Upper lobe of right lung (tissue), 1 donor: ENCODE measurements around the gene KLHL17. TPM values are rescaled to one million over a fixed set of nuclear protein-coding genes. Genes with fewer than 3 reads are reported as not detected.

Experiments used
- ATAC-seq: fragments of 200-7000 bp; cut with Tn5 transposase; one replicate; pipeline ENCODE4 v1.9.1; 2020; ENCODE audit warnings: mild to moderate bottlenecking, moderate library complexity
- DNase-seq: peaks from one replicate; pipeline ENCODE4 v3.0.0-alpha.2; 2020
- H3K27ac ChIP-seq: fragments of 200-600 bp; one replicate; pipeline ENCODE4 v1.8.0; 2022
- H3K27me3 ChIP-seq: fragments of 200-600 bp; one replicate; pipeline ENCODE4 v1.8.0; 2022; ENCODE audit warnings: mild to moderate bottlenecking
- H3K36me3 ChIP-seq: fragments of 200-600 bp; one replicate; pipeline ENCODE4 v1.8.0; 2022
- H3K4me1 ChIP-seq: fragments of 200-600 bp; one replicate; pipeline ENCODE4 v1.8.0; 2022
- H3K4me3 ChIP-seq: fragments of 200-600 bp; one replicate; pipeline ENCODE4 v1.8.0; 2022; ENCODE audit warnings: mild to moderate bottlenecking
- H3K9me3 ChIP-seq: fragments of 200-600 bp; one replicate; pipeline ENCODE4 v1.8.0; 2022
- CTCF ChIP-seq: fragments of 200-600 bp; IDR thresholded peaks from one replicate; pipeline ENCODE4 v1.8.0; 2022; ENCODE audit warnings: antibody characterized with exemption
- intact Hi-C: fragments of 100-400 bp; cut with DNase I; formaldehyde crosslinking; loops from one replicate; pipeline ENCODE4 v1.11.0; 2022
- total RNA-seq: library from RNA; stranded (reverse); fragmentation: NEBNext Ultra II Directional; extraction: Animal tissue kit (Norgen Biotek cat#: 25700); gene quantifications from one replicate; pipeline ENCODE4 v1.2.1, GENCODE V29; 2021
- donor health status: DM: no; HTN: yes; CAD: no; lungs with severe emphysema.

The KLHL17 gene
- total RNA-seq, 1 donor from 2014 or later, result 17.0 TPM

DNA sequence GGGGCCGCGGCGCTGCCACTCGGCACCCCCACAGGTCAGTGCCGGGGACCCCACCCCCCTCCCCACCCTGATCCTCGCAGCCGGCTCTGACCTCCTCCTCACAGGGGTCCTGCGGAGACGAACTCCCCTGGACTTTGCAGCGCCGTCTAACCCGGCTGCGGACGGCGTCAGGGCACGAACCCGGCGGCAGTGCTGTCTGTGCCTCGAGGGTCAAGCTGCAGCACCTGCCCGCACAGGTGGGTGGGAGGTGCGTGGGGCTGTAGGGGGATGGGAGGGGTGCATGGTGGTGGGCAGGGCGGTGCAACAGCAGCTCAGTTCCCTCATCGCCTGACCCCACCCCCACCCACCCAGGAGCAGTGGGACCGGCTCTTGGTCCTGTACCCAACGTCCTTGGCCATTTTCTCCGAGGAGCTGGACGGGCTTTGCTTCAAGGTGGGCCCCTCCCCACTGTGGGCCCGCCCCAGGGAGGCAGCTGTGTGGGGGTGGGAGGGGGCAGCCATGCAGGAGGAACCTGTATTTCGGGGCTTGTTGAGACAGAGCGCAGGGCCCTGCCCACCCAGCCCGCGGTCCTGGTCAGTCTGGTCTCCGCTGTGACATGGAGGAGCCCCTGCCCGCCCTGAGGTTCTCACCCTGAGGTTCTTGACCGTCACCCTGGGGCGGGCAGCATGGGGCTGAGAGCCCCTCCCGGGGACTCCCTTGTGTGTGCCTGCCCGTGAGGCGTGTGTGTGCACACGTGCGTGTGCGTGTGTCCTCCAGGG is 10.8 kb downstream of the KLHL17 start:
- intact Hi-C loops, result no loop called here
- DNase-seq (no peak), ATAC-seq (no peak)
- H3K36me3 ChIP-seq, result no peaks in the 10 kb centered on the region
- H3K27ac ChIP-seq, result no peak overlapping the region
- H3K9me3 ChIP-seq, result no peaks in the 10 kb centered on the region
- peaks cover 40% of the 10 kb centered on the region for H3K27me3 ChIP-seq
- no peak overlapping the region for H3K4me3 ChIP-seq
- no peak for TF ChIP-seq CTCF
- H3K4me1 ChIP-seq, result peaks cover 12% of the 10 kb centered on the region

DNA sequence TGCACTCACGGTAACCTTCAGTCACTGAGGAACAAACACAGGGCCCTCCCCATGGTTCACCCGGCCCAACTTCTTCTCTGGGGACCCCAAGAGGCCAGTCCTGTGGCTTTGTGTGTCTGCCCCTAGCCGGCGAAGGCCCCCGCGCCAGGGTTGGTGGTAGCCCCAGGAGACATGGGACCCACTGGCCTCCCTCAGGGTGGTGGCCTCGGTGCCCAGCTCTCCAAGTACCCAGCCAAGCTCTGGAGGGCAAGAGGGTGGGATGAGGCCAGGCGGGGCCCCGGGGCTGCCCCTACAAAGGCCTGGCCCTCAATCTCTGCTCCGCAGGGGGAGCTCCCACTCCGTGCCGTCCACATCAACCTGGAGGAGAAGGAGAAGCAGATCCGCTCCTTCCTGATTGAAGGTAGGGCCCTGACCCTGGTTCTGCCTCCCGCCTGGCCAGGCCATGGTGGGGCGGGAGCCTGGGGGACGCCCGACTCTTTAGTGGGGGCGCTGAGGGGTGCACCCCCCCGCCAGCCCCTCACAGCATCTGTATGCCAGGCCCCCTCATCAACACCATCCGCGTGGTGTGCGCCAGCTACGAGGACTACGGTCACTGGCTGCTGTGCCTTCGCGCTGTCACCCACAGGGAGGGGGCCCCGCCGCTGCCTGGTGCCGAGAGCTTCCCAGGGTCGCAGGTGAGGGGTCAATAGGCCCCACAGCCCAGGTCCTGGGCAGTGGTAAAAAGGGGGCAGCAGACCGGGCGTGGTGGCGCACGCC is 11.5 kb downstream of the KLHL17 start:
- intact Hi-C loops, result no loop called here
- ATAC-seq, result no peak
- H3K9me3 ChIP-seq, result no peaks in the 10 kb centered on the region
- DNase-seq, result no peak
- TF ChIP-seq CTCF, result no peak
- peaks cover 11% of the 10 kb centered on the region for H3K4me1 ChIP-seq
- no peaks in the 10 kb centered on the region for H3K36me3 ChIP-seq
- no peak overlapping the region for H3K4me3 ChIP-seq
- H3K27ac ChIP-seq, result no peak overlapping the region
- H3K27me3 ChIP-seq, result peaks cover 43% of the 10 kb centered on the region

DNA sequence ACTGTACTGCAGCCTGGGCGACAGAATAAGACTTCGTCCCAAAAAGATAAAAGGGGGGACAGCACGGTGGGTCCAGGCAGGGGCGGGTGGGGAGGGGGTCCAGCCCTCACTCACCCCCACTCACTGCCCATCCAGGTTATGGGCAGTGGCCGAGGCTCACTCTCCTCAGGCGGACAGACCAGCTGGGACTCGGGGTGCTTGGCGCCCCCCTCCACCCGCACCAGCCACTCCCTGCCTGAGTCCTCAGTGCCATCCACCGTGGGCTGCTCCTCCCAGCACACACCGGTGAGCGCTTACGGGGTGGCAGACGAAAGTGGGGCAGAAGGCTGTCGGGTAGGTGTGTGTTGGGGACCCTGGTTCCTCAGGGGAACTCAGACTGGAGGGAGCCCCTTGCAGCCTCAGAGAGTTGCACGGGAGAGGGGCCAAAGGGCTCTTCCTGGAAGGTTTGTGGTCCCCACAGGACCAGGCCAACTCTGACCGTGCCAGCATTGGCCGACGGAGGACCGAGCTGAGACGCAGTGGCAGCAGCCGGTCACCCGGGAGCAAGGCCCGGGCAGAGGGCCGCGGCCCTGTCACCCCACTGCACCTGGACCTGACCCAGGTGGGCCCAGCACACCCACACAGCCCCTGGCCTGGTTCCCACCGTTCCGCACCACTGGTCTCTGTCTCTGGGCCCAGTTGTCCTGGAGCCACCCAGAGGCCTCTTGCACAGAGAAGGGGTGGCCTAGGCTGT is 12.5 kb downstream of the KLHL17 start:
- Histone ChIP-seq H3K27ac (no peak overlapping the region), H3K9me3 (no peaks in the 10 kb centered on the region), H3K4me3 (no peak overlapping the region), H3K36me3 (no peaks in the 10 kb centered on the region), H3K27me3 (peaks cover 43% of the 10 kb centered on the region), H3K4me1 (peaks cover 7% of the 10 kb centered on the region)
- intact Hi-C loops, result no loop called here
- no peak for TF ChIP-seq CTCF
- no peak for DNase-seq
- no peak for ATAC-seq

- intact Hi-C loops, result no loop called here
- DNase-seq, result no peak
- Histone ChIP-seq H3K4me3 (no peak overlapping the region), H3K27ac (no peak overlapping the region), H3K9me3 (no peaks in the 10 kb centered on the region), H3K27me3 (peaks cover 43% of the 10 kb centered on the region), H3K36me3 (no peaks in the 10 kb centered on the region), H3K4me1 (peaks cover 7% of the 10 kb centered on the region)
- no peak for TF ChIP-seq CTCF
- no peak for ATAC-seq
These were observed 13.3 kb downstream of the KLHL17 start for GRCh38 chr1:973459-974292.

DNA sequence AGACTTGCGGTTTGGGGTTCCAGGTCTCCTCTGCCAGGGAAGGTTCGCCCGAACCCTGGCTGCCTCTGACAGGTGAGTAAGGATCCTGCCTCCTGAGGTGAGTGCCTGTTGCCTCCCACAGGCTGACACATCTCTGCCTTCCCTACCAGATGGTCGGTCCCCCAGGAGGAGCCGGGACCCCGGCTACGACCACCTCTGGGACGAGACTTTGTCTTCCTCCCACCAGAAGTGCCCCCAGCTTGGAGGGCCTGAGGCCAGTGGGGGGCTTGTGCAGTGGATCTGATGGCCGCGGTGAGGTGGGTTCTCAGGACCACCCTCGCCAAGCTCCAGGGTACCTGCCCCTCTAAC is 13.9 kb downstream of the KLHL17 start:
- Histone ChIP-seq H3K27ac (no peak overlapping the region), H3K4me1 (peaks cover 7% of the 10 kb centered on the region), H3K9me3 (no peaks in the 10 kb centered on the region), H3K4me3 (no peak overlapping the region), H3K27me3 (peaks cover 43% of the 10 kb centered on the region), H3K36me3 (no peaks in the 10 kb centered on the region)
- DNase-seq (no peak), ATAC-seq (no peak)
- TF ChIP-seq CTCF, result no peak
- intact Hi-C loops, result no loop called here
